MM.1S (cell line): ENCODE results near the gene TLR2.

Experiments
- CTCF ChIP-seq: fragments of 300-600 bp; sonication (generic); IDR thresholded peaks from 2 replicates; pipeline ENCODE4 v1.5.1; 2016; ENCODE audit warnings: antibody characterized with exemption, low read length, mixed read lengths
- EZH2 ChIP-seq: fragments of 300-600 bp; sonication (generic); optimal IDR thresholded peaks from 2 replicates; pipeline ENCODE3; 2017; ENCODE audit warnings: low read depth, mild to moderate bottlenecking, antibody characterized with exemption, low read length, mixed read lengths
- EZH2phosphoT487 ChIP-seq: fragments of 300-600 bp; sonication (generic); IDR thresholded peaks from 2 replicates; pipeline ENCODE4 v1.6.1; 2018; ENCODE audit warnings: antibody characterized with exemption, low read length

DNA sequence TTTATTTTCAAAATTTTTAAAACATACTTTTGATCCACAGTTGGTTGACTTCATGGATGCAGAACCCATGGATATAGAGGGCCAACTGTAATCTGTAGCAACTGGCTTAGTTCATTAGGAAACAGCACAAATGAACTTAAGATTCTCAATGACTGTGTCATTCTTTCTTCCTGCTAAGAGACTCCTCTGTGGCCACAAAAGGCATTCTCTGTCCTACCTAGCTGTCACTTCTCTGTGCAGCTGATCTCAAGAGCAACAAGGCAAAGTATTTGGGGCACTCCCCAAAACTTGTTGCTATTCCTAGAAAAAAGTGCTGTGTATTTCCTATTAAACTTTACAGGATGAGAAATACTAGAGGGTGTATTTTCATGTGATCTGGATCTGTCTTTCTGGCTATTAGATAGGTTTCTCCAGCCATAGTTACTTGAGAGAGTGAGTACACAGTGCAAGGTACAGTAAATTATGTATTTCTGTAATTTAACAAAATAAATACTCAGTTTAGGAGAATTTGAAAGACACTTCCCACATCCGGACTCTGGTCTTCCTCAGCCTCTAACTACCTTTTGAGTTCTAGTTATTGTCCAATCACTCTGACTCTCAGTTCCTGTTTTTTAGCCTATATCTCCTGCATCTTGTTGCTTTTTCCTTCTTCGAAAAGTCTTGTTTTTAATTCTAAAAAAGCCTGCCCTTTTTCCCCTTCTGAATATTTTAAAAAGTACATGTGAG is 21.8 kb downstream of the TLR2 start:
- TF ChIP-seq CTCF: no peak
- TF ChIP-seq EZH2phosphoT487: no peak
- no peak for TF ChIP-seq EZH2
